ACHN (cell line): Measurements from ENCODE around the gene TMCO4.
"Not testable (repeated sequence)": the region's sequence is repeated elsewhere in the genome, so short reads cannot be mapped to it uniquely, and the experiment has no call there.

Source experiments
- DNase-seq: peaks from one replicate; pipeline ENCODE4 v3.0.0-alpha.2; 2015
- in situ Hi-C: cut with HindIII; loops from 2 replicates; pipeline ENCODE4 v1.10.0; 2017; ENCODE audit warnings: low sequenced_read_pairs, low pct_ligation_motif_present, low pct_unique_long_range_greater_than_20kb

TMCO4 gene

DNA sequence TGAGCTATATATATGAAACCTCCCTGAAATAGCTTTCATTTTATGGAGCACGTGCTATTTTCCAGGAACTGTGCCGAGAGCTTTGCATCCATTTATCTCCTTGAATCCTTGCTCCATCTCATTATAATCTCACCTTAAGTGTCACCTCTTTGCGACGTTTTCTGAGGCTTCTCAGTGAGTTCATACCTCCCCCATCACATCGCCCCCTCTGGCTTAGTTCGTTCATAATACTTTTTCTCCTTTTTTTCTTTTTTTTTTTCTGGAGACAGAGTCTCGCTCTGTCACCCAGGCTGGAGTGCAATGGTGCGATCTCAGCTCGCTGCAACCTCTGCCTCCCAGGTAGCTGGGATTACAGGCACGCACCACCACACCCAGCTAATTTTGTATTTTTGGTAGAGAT, 160.5 kb downstream of the TMCO4 start:
- DNase-seq, in situ Hi-C loops: not testable (repeated sequence)

- DNase-seq, result no peak
- in situ Hi-C loops, result no loop called here
These were observed 162.1 kb downstream of the TMCO4 start for GRCh38 chr1:19637606-19638005.

GRCh38 chr1:19636749-19637148, 163.0 kb downstream of the TMCO4 start:
- DNase-seq, in situ Hi-C loops: not testable (repeated sequence)

GRCh38 chr1:19636065-19636464, 163.7 kb downstream of the TMCO4 start:
- in situ Hi-C loops, result no loop called here
- no peak for DNase-seq

DNA sequence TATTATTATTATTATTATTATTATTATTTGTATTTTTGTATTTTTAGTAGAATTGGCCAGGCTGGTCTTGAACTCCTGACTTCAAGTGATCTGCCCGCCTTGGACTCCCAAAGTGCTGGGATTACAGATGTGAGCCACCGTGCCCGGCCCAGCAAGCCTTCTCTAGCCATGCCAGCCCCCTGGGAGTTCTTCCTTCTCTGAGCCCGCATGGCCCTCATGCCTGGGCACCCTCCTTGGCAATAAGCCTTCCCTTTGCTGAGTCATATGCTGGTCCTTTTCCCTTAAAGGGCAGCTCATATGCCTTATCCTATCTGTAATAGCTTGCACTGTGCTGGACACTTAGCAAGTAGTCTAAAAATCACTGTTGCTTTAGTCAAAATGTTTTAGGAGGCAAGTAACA, 164.1 kb downstream of the TMCO4 start:
- peak; percentile 62 for DNase-seq
- in situ Hi-C loops, result no loop called here

GRCh38 chr1:19635064-19635463, 164.7 kb downstream of the TMCO4 start:
- DNase-seq, in situ Hi-C loops: not testable (repeated sequence)

- DNase-seq, result no peak
- in situ Hi-C loops, result no loop called here
These were observed 166.6 kb downstream of the TMCO4 start for GRCh38 chr1:19633106-19633505.
